ENCODE data around the gene ANXA6. TPM values are rescaled to one million over a fixed set of nuclear protein-coding genes. Genes with fewer than 3 reads are reported as not detected.
A peak's percentile ranks its signal among the peaks of the same experiment; 100 is the strongest.

ANXA6 gene
- total RNA-seq, 1 experiment from 2014 or later = 98.7 TPM

DNA sequence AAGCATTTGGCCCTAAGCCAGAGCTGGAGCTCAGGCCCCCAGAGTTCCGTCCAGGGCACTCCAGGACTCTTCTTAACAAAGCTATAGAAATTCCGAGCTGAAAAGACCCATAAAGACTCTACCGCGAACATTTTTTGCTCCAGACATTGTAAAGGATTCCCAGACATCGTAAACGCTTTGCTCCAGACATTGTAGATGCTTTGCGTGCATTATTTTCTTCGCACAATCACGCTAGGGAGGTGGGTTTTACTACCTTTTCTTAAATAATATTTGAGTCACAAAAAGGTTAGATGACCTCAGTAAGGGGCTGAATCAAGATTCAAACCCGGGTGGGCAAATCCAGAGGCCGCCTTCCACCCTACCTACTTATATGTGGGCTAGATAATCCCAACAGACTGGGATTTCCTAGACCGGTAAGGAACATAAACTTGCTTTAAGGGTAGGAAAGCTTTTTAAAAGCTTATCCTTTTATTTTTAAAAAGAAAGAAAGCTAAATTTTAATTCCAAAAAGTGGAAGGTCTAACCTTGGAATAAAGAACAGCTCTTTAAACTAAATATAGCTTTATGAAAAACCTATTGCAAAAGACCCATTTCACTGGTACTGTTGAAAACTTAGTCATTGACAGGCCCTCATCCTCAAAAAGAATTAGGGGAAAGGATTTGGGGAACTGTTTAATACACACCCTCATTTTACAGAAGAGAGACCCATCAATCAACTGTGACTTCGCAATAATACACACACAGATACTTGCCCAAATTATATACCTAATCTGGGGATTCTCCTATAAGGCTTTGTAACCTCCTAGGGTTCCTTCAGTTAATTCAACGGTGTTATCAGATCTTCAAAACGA is 75.9 kb downstream of the ANXA6 start:
- no CpG with 5 or more reads among the region's 15 CpGs for WGBS (ENCODE audit: extremely low coverage, insufficient read length, low lambda C conversion rate)

More for the DNA sequence above, 75.9 kb downstream of the ANXA6 start:
- peak overlapping the region; percentile 62 for H3K9ac ChIP-seq (ENCODE audit: extremely low read depth, insufficient read length, low read length)
- H2AFZ ChIP-seq (ENCODE audit: low read length) = no peak overlapping the region
- H3K4me1 ChIP-seq (ENCODE audit: insufficient read depth, low read length) = no peaks in the 10 kb centered on the region
- H2BK20ac ChIP-seq (ENCODE audit: low read depth, low read length, poor library complexity, severe bottlenecking) = no peak overlapping the region
- Mint-ChIP-seq H3K4me1 (peaks cover 25 to 28% of the 10 kb centered on the region in 2 experiments), H3K36me3 (ENCODE audit: insufficient read depth in 1 of 3, low read depth in 3 of 3) (no peaks in the 10 kb centered on the region; a peak in 2 of 7 replicates), H3K4me3 (peak overlapping the region; percentile 76 to 87), H3K27ac (peak overlapping the region in 2 of 3 experiments; percentile 83 to 95; a peak in 4 of 7 replicates), H3K27me3 (ENCODE audit: low read depth) (peaks cover 1% of the 10 kb centered on the region), H3K9me3 (no peaks in the 10 kb centered on the region)
- H3K4me2 ChIP-seq (ENCODE audit: insufficient read depth, insufficient read length, low read length) = peak overlapping the region; percentile 67
- peaks cover 5% of the 10 kb centered on the region for H3K23me2 ChIP-seq (ENCODE audit: insufficient read length, low read depth, low read length, poor library complexity, severe bottlenecking)
- peak overlapping the region; percentile 67 for H3K18ac ChIP-seq (ENCODE audit: insufficient read length, low read depth, low read length)
- H4K91ac ChIP-seq (ENCODE audit: insufficient read length, low read depth, low read length) = no peak overlapping the region
- H2BK120ac ChIP-seq (ENCODE audit: low read depth, low read length, poor library complexity, severe bottlenecking) = no peak overlapping the region
- no peak overlapping the region for H2AK5ac ChIP-seq (ENCODE audit: insufficient read length, low read length)
- H2BK5ac ChIP-seq (ENCODE audit: insufficient read length, low read length) = no peak overlapping the region
- H2BK15ac ChIP-seq (ENCODE audit: low read depth, low read length) = no peak overlapping the region
- no peak overlapping the region for H3T11ph ChIP-seq (ENCODE audit: low read length)
- no peak for DNase-seq
- H4K5ac ChIP-seq (ENCODE audit: insufficient read length, low read depth, low read length) = no peak overlapping the region
- H3K56ac ChIP-seq (ENCODE audit: insufficient read length, low read depth, low read length) = no peak overlapping the region
- H3K79me2 ChIP-seq (ENCODE audit: insufficient read depth, low read length) = peaks cover 2% of the 10 kb centered on the region; the same call in 1 of the 2 replicates
- H4K8ac ChIP-seq (replicated peaks; ENCODE audit: insufficient read length, low read depth, low read length) = no peak overlapping the region
- peak overlapping the region; percentile 85 for H3K14ac ChIP-seq (ENCODE audit: insufficient read depth, low read length)
- H3K79me1 ChIP-seq (ENCODE audit: insufficient read depth, low read depth, low read length, poor library complexity, severe bottlenecking) = no peaks in the 10 kb centered on the region
- TF ChIP-seq, protein P1, sequence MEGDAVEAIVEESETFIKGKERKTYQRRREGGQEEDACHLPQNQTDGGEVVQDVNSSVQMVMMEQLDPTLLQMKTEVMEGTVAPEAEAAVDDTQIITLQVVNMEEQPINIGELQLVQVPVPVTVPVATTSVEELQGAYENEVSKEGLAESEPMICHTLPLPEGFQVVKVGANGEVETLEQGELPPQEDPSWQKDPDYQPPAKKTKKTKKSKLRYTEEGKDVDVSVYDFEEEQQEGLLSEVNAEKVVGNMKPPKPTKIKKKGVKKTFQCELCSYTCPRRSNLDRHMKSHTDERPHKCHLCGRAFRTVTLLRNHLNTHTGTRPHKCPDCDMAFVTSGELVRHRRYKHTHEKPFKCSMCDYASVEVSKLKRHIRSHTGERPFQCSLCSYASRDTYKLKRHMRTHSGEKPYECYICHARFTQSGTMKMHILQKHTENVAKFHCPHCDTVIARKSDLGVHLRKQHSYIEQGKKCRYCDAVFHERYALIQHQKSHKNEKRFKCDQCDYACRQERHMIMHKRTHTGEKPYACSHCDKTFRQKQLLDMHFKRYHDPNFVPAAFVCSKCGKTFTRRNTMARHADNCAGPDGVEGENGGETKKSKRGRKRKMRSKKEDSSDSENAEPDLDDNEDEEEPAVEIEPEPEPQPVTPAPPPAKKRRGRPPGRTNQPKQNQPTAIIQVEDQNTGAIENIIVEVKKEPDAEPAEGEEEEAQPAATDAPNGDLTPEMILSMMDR (conservative IDR thresholded peaks at IDR 0.05) = no peak
- no peaks in the 10 kb centered on the region for H3K27me3 ChIP-seq (ENCODE audit: insufficient read depth, low read length)
- H3K4ac ChIP-seq (ENCODE audit: low read depth, low read length) = no peak overlapping the region
- peak overlapping the region; percentile 10 for H2BK12ac ChIP-seq (ENCODE audit: insufficient read length, low read depth, low read length)
- H3K9me3 ChIP-seq (ENCODE audit: control insufficient read depth, low read depth, low read length) = no peaks in the 10 kb centered on the region
- peak overlapping the region; percentile 29 for H3K27ac ChIP-seq (ENCODE audit: insufficient read length, low read depth, low read length)
- H3K23ac ChIP-seq (ENCODE audit: insufficient read length, low read depth, low read length) = no peak overlapping the region
- H4K20me1 ChIP-seq (ENCODE audit: control insufficient read depth, insufficient read depth, insufficient read length) = no peaks in the 10 kb centered on the region
